Smooth muscle cell (in vitro differentiated cells): ENCODE measurements around the gene ANXA2. TPM values are rescaled to one million over a fixed set of nuclear protein-coding genes. Genes with fewer than 3 reads are reported as not detected.

Experiments
- DNase-seq: peaks from one replicate; lab custom pipeline; 2025; ENCODE audit not compliant: unreplicated experiment; lab: John Stamatoyannopoulos, UW
- H2AFZ ChIP-seq: fragments of 200-600 bp; sonication (generic); 2 replicates; pipeline ENCODE4 v1.6.0; 2016; ENCODE audit warnings: antibody characterized with exemption, low read depth, mild to moderate bottlenecking
- H3F3A ChIP-seq: fragments of 200-600 bp; sonication (generic); 2 replicates; pipeline ENCODE4 v1.6.0; 2017; ENCODE audit warnings: antibody characterized with exemption, low read depth
- H3K27ac ChIP-seq: fragments of 200-600 bp; sonication (generic); 2 replicates; pipeline ENCODE4 v1.5.1; 2016; ENCODE audit warnings: low read depth, mild to moderate bottlenecking
- H3K27me3 ChIP-seq: fragments of 200-600 bp; sonication (generic); 2 replicates; pipeline ENCODE4 v1.6.1; 2016; ENCODE audit warnings: low read depth, mild to moderate bottlenecking
- H3K36me3 ChIP-seq: fragments of 200-600 bp; sonication (generic); 2 replicates; pipeline ENCODE4 v1.5.1; 2016; ENCODE audit warnings: low read depth
- H3K4me1 ChIP-seq: fragments of 200-600 bp; sonication (generic); 2 replicates; pipeline ENCODE4 v1.5.1; 2016; ENCODE audit warnings: low read depth
- H3K4me2 ChIP-seq: fragments of 200-600 bp; sonication (generic); 2 replicates; pipeline ENCODE4 v1.6.0; 2016; ENCODE audit warnings: mild to moderate bottlenecking
- H3K4me3 ChIP-seq: fragments of 200-600 bp; sonication (generic); 2 replicates; pipeline ENCODE4 v1.5.1; 2016; ENCODE audit warnings: mild to moderate bottlenecking
- H3K79me2 ChIP-seq: fragments of 200-600 bp; sonication (generic); 2 replicates; pipeline ENCODE4 v1.6.0; 2016; ENCODE audit warnings: low read depth, mild to moderate bottlenecking
- H3K9ac ChIP-seq: fragments of 200-600 bp; sonication (generic); 2 replicates; pipeline ENCODE4 v1.6.0; 2016; ENCODE audit warnings: low read depth
- H3K9me3 ChIP-seq: fragments of 200-600 bp; sonication (generic); replicated peaks from 2 replicates; pipeline ENCODE4 v1.5.1; 2016; ENCODE audit warnings: low read depth
- H4K20me1 ChIP-seq: fragments of 200-600 bp; sonication (generic); 2 replicates; pipeline ENCODE4 v1.6.0; 2016; ENCODE audit warnings: low read depth
- WGBS: methylation state at CpG from one replicate; pipeline ENCODE4 v1.1.7; 2016; ENCODE audit warnings: low lambda C conversion rate; 5-methylcytosine and 5-hydroxymethylcytosine counted together
- polyA plus RNA-seq: library from polyadenylated mRNA; unstranded; fragments of >200 nt; fragmentation: Nextera tagmentation; extraction: Ambion mirVana; gene quantifications from 2 replicates; pipeline ENCODE4 v1.2.1, GENCODE V29; 2016
- total RNA-seq: library from RNA; depleted of rRNA; stranded (reverse); fragments of >200 nt; gene quantifications from 2 replicates; pipeline ENCODE4 v1.2.3, GENCODE V29; 2014
- TF ChIP-seq, protein P1 (sequence below): fragments of 200-600 bp; sonication (generic); IDR thresholded peaks from 2 replicates; pipeline ENCODE4 v1.5.1; 2017; ENCODE audit warnings: borderline replicate concordance, mild to moderate bottlenecking, antibody characterized with exemption; ENCODE audit not compliant: insufficient read depth, poor library complexity, severe bottlenecking

ANXA2 gene
- total and polyA plus RNA-seq, 2 experiments from 2014 or later: 2,477 to 2,665 TPM

- Histone ChIP-seq H3K4me1 (peaks cover 24% of the 10 kb centered on the region), H3K4me2 (peak overlapping the region; percentile 44), H3K9me3 (no peaks in the 10 kb centered on the region), H3K27me3 (no peaks in the 10 kb centered on the region), H3K4me3 (no peak overlapping the region), H3K9ac (no peak overlapping the region), H3K27ac (peak overlapping the region; percentile 99), H2AFZ (no peak overlapping the region), H3F3A (peaks cover 61% of the 10 kb centered on the region), H3K79me2 (peaks cover 100% of the 10 kb centered on the region), H3K36me3 (peaks cover 9% of the 10 kb centered on the region), H4K20me1 (peaks cover 100% of the 10 kb centered on the region)
- no peak for DNase-seq
- WGBS: 86% methylated on average over 1 of the region's 1 CpG
- TF ChIP-seq, protein P1, sequence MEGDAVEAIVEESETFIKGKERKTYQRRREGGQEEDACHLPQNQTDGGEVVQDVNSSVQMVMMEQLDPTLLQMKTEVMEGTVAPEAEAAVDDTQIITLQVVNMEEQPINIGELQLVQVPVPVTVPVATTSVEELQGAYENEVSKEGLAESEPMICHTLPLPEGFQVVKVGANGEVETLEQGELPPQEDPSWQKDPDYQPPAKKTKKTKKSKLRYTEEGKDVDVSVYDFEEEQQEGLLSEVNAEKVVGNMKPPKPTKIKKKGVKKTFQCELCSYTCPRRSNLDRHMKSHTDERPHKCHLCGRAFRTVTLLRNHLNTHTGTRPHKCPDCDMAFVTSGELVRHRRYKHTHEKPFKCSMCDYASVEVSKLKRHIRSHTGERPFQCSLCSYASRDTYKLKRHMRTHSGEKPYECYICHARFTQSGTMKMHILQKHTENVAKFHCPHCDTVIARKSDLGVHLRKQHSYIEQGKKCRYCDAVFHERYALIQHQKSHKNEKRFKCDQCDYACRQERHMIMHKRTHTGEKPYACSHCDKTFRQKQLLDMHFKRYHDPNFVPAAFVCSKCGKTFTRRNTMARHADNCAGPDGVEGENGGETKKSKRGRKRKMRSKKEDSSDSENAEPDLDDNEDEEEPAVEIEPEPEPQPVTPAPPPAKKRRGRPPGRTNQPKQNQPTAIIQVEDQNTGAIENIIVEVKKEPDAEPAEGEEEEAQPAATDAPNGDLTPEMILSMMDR: no peak
Observed at GRCh38 chr15:60387321-60387720, 10.5 kb downstream of the ANXA2 start.

- Histone ChIP-seq H3K36me3 (peaks cover 9% of the 10 kb centered on the region), H2AFZ (no peak overlapping the region), H3K4me3 (no peak overlapping the region), H3K9ac (no peak overlapping the region), H3K4me2 (peak overlapping the region; percentile 44), H3K79me2 (peaks cover 100% of the 10 kb centered on the region), H4K20me1 (peaks cover 100% of the 10 kb centered on the region), H3K9me3 (no peaks in the 10 kb centered on the region), H3K27me3 (no peaks in the 10 kb centered on the region), H3K27ac (peak overlapping the region; percentile 99), H3F3A (peaks cover 61% of the 10 kb centered on the region), H3K4me1 (peaks cover 17% of the 10 kb centered on the region)
- WGBS: 72% methylated on average over 4 of the region's 4 CpGs
- TF ChIP-seq, protein P1: no peak
- DNase-seq: no peak
Observed at GRCh38 chr15:60386615-60387014, 11.2 kb downstream of the ANXA2 start.

GRCh38 chr15:60385620-60386552 is 11.9 kb downstream of the ANXA2 start:
- H3K27me3 ChIP-seq: no peaks in the 10 kb centered on the region
- H3K9ac ChIP-seq: no peak overlapping the region
- H4K20me1 ChIP-seq: peaks cover 100% of the 10 kb centered on the region
- no peak for DNase-seq
- peaks cover 16% of the 10 kb centered on the region for H3K4me1 ChIP-seq
- H3K4me3 ChIP-seq: no peak overlapping the region
- 81% methylated on average over 7 of the region's 7 CpGs for WGBS
- peaks cover 63% of the 10 kb centered on the region for H3F3A ChIP-seq
- H3K4me2 ChIP-seq: peak overlapping the region; percentile 44
- peaks cover 99% of the 10 kb centered on the region for H3K79me2 ChIP-seq
- peaks cover 9% of the 10 kb centered on the region for H3K36me3 ChIP-seq
- H3K27ac ChIP-seq: peak overlapping the region; percentile 99
- H2AFZ ChIP-seq: no peak overlapping the region
- TF ChIP-seq, protein P1: no peak
- H3K9me3 ChIP-seq: no peaks in the 10 kb centered on the region
